HCEC 1CT (cell line): Measurements from ENCODE around the gene CLDN22.

Source experiments
- DNase-seq: peaks from one replicate; pipeline ENCODE4 v3.0.0-alpha.2; 2017

CLDN22 gene

GRCh38 chr4:183320211-183321059 lies at the start of gene CLDN22:
CLDN22 (minus strand) TSS chr4:183320276; CDS start chr4:183320218, 58 bp downstream.
- no peak for DNase-seq

GRCh38 chr4:183369073-183369472 lies 49.0 kb upstream of the CLDN22 start:
- DNase-seq, result no peak

- DNase-seq, result no peak
These were observed 46.2 kb upstream of the CLDN22 start for GRCh38 chr4:183366206-183366835.

GRCh38 chr4:183364025-183364424 lies 43.9 kb upstream of the CLDN22 start:
- DNase-seq, result no peak

GRCh38 chr4:183362916-183363542 lies 43.0 kb upstream of the CLDN22 start:
- DNase-seq, result no peak

GRCh38 chr4:183362036-183362435 lies 42.0 kb upstream of the CLDN22 start:
- DNase-seq, result no peak

GRCh38 chr4:183360161-183360919 lies 40.3 kb upstream of the CLDN22 start:
- peak; percentile 37 for DNase-seq

- DNase-seq, result no peak
These were observed 38.2 kb upstream of the CLDN22 start for GRCh38 chr4:183358215-183358755.

- DNase-seq, result no peak
These were observed 37.0 kb upstream of the CLDN22 start for GRCh38 chr4:183356931-183357675.

GRCh38 chr4:183356173-183356830 lies 36.2 kb upstream of the CLDN22 start:
- DNase-seq, result no peak

- peak; percentile 4 for DNase-seq
These were observed 35.3 kb upstream of the CLDN22 start for GRCh38 chr4:183355405-183355804.

- no peak for DNase-seq
These were observed 34.1 kb upstream of the CLDN22 start for GRCh38 chr4:183354219-183354618.

GRCh38 chr4:183353557-183353956 lies 33.5 kb upstream of the CLDN22 start:
- no peak for DNase-seq

GRCh38 chr4:183352546-183352945 lies 32.5 kb upstream of the CLDN22 start:
- DNase-seq, result no peak

GRCh38 chr4:183350317-183351071 lies 30.4 kb upstream of the CLDN22 start:
- DNase-seq, result no peak

GRCh38 chr4:183349673-183350072 lies 29.6 kb upstream of the CLDN22 start:
- no peak for DNase-seq

GRCh38 chr4:183348706-183349659 lies 28.9 kb upstream of the CLDN22 start:
- peak; percentile 74 for DNase-seq

- DNase-seq, result no peak
These were observed 28.1 kb upstream of the CLDN22 start for GRCh38 chr4:183348136-183348535.

- peak; percentile 4 for DNase-seq
These were observed 27.5 kb upstream of the CLDN22 start for GRCh38 chr4:183347566-183347965.
